NCI-H460 (cell line): ENCODE data around the gene CCDC74A. TPM values are rescaled to one million over a fixed set of nuclear protein-coding genes. Genes with fewer than 3 reads are reported as not detected.
"Not testable (repeated sequence)": the region's sequence is repeated elsewhere in the genome, so short reads cannot be mapped to it uniquely, and the experiment has no call there.

Source experiments
- DNase-seq: peaks from one replicate; pipeline ENCODE4 v3.0.0-alpha.2; 2016; ENCODE audit warnings: low read depth; ENCODE audit errors: extremely low read depth
- total RNA-seq: library from RNA; depleted of rRNA; stranded (reverse); fragments of >200 nt; shearing (Covaris generic); gene quantifications from 2 replicates; pipeline ENCODE4 v1.2.3, GENCODE V29; 2014

Gene CCDC74A
- total RNA-seq, 1 experiment from 2014 or later, result 7.3 TPM

- not testable (repeated sequence) for DNase-seq
Measured at GRCh38 chr2:131498321-131498973, 29.2 kb upstream of the CCDC74A start.

- DNase-seq, result not testable (repeated sequence)
Measured at GRCh38 chr2:131503587-131503986, 24.1 kb upstream of the CCDC74A start.

- not testable (repeated sequence) for DNase-seq
Measured at GRCh38 chr2:131504082-131504750, 23.5 kb upstream of the CCDC74A start.

- DNase-seq, result no peak
Measured at GRCh38 chr2:131509615-131510014, 18.1 kb upstream of the CCDC74A start.

GRCh38 chr2:131511291-131511968, 16.3 kb upstream of the CCDC74A start:
- DNase-seq, result not testable (repeated sequence)

- DNase-seq, result not testable (repeated sequence)
Measured at GRCh38 chr2:131511969-131512870, 15.5 kb upstream of the CCDC74A start.

- not testable (repeated sequence) for DNase-seq
Measured at GRCh38 chr2:131514408-131515166, 13.1 kb upstream of the CCDC74A start.

GRCh38 chr2:131515235-131515634, 12.5 kb upstream of the CCDC74A start:
- DNase-seq, result not testable (repeated sequence)

GRCh38 chr2:131516011-131516410, 11.7 kb upstream of the CCDC74A start:
- DNase-seq, result no peak

GRCh38 chr2:131516621-131517020, 11.1 kb upstream of the CCDC74A start:
- DNase-seq, result not testable (repeated sequence)

GRCh38 chr2:131517106-131517831, 10.4 kb upstream of the CCDC74A start:
- no peak for DNase-seq

GRCh38 chr2:131517856-131518255, 9.8 kb upstream of the CCDC74A start:
- DNase-seq, result not testable (repeated sequence)

GRCh38 chr2:131518531-131518930, 9.2 kb upstream of the CCDC74A start:
- not testable (repeated sequence) for DNase-seq

GRCh38 chr2:131519466-131519865, 8.2 kb upstream of the CCDC74A start:
- DNase-seq, result no peak

- not testable (repeated sequence) for DNase-seq
Measured at GRCh38 chr2:131519871-131520470, 7.7 kb upstream of the CCDC74A start.

- no peak for DNase-seq
Measured at GRCh38 chr2:131520526-131520925, 7.2 kb upstream of the CCDC74A start.

GRCh38 chr2:131521524-131521923, 6.2 kb upstream of the CCDC74A start:
- not testable (repeated sequence) for DNase-seq

GRCh38 chr2:131521961-131522781, 5.5 kb upstream of the CCDC74A start:
- no peak for DNase-seq
